PFSK-1 (cell line): ENCODE measurements around the gene LYPLA2.

Experiments used
- POLR2AphosphoS5 ChIP-seq: IDR thresholded peaks from 2 replicates; pipeline ENCODE4 v1.6.1; 2012; ENCODE audit warnings: low read depth, mild to moderate bottlenecking, control low read depth, low read length, moderate library complexity
- REST ChIP-seq, 2 experiments: IDR thresholded peaks; 2 replicates each; pipeline versions ENCODE4 v1.6.1 to v1.8.0; 2011 to 2012; ENCODE audit warnings: low read depth in 2 of 2, low read length in 2 of 2, control low read depth in 1 of 2, inconsistent platforms in 1 of 2, mild to moderate bottlenecking in 1 of 2, moderate library complexity in 1 of 2; ENCODE audit not compliant: insufficient read depth in 1 of 2
- SIN3A ChIP-seq: IDR thresholded peaks from 2 replicates; pipeline ENCODE4 v1.6.1; 2012; ENCODE audit warnings: mild to moderate bottlenecking, low read length, moderate library complexity, borderline replicate concordance; ENCODE audit not compliant: insufficient read depth
- TAF1 ChIP-seq: IDR thresholded peaks from 2 replicates; pipeline ENCODE4 v1.6.1; 2012; ENCODE audit warnings: low read length, control low read depth, borderline replicate concordance; ENCODE audit not compliant: insufficient read depth

GRCh38 chr1:23801338-23801748, 10.4 kb downstream of the LYPLA2 start:
- TF ChIP-seq POLR2AphosphoS5 = no peak
- no peak for TF ChIP-seq SIN3A
- no peak for TF ChIP-seq REST (IDR thresholded peaks at IDR 0.05; ENCODE audit: insufficient read depth in 1 of 2, low read depth in 2 of 2, low read length in 2 of 2)
- no peak for TF ChIP-seq TAF1
